H1 (cell line): ENCODE measurements around the gene ZDHHC17. TPM values are rescaled to one million over a fixed set of nuclear protein-coding genes. Genes with fewer than 3 reads are reported as not detected.

ENCODE experiments used
- BCL11A ChIP-seq, 2 experiments: IDR thresholded peaks; one replicate each; pipeline ENCODE4 v1.6.1; 2011; ENCODE audit warnings: low read depth in 2 of 2, low read length in 2 of 2, mild to moderate bottlenecking in 2 of 2
- CHD7 ChIP-seq: fragments of 300-600 bp; sonication (generic); IDR thresholded peaks from 2 replicates; pipeline ENCODE4 v1.7.1; 2012; ENCODE audit warnings: low read length, moderate library complexity, mild to moderate bottlenecking, inconsistent platforms; ENCODE audit not compliant: insufficient replicate concordance
- CTBP2 ChIP-seq: IDR thresholded peaks from 2 replicates; pipeline ENCODE4 v1.7.0; 2011; ENCODE audit warnings: borderline replicate concordance, mild to moderate bottlenecking, moderate library complexity, mixed read lengths, low read length; ENCODE audit not compliant: insufficient read depth, insufficient read length
- E2F6 ChIP-seq: IDR thresholded peaks from 2 replicates; pipeline ENCODE4 v1.6.1; 2012; ENCODE audit warnings: inconsistent platforms
- SRF ChIP-seq: IDR thresholded peaks from 2 replicates; pipeline ENCODE4 v1.6.1; 2011; ENCODE audit warnings: mild to moderate bottlenecking, low read depth, low read length, moderate library complexity
- polyA plus RNA-seq, 7 experiments: library from polyadenylated mRNA; depleted of rRNA in 3 of 7; stranded (reverse) in 5 of 7; unstranded in 2 of 7; fragments of >200 nt in 5 of 7; fragments of 200-250 nt in 2 of 7; gene quantifications; 1 replicate in 5 of 7; 2 replicates in 1 of 7; 4 replicates in 1 of 7; pipeline versions ENCODE4 v1.2.1 to v1.2.3, GENCODE V29; 2011 to 2013; ENCODE audit warnings: missing spikeins in 2 of 7, mixed read lengths in 2 of 7
- total RNA-seq: library from RNA; stranded (reverse); fragmentation: NEBNext Ultra II Directional; extraction: Animal tissue kit (Norgen Biotek cat#: 25700); gene quantifications from 2 replicates; pipeline ENCODE4 v1.2.1, GENCODE V29; 2021

The ZDHHC17 gene
- total and polyA plus RNA-seq, 2 of the 8 experiments (the other 6 are each of a cell fraction or from before 2014, with no cell fraction given): 27.6 to 28.9 TPM

- no peak for TF ChIP-seq CHD7
- TF ChIP-seq SRF: no peak
- no peak for TF ChIP-seq BCL11A (IDR thresholded peaks at IDR 0.05; ENCODE audit: low read depth in 2 of 2, low read length in 2 of 2)
- TF ChIP-seq E2F6: no peak
- no peak for TF ChIP-seq CTBP2
These were observed 35.4 kb downstream of the ZDHHC17 start (continued) for GRCh38 chr12:76799362-76799761.
